ENCODE data around the gene SYTL3. TPM values are rescaled to one million over a fixed set of nuclear protein-coding genes. Genes with fewer than 3 reads are reported as not detected.
A peak's percentile ranks its signal among the peaks of the same experiment; 100 is the strongest.

Gene SYTL3
- total RNA-seq, 4 donors from 2014 or later: 2.4 to 6.4 (median 2.9) TPM

GRCh38 chr6:158660333-158660754 is 10.5 kb downstream of the SYTL3 start:
- peak; percentile 37 to 72 (median 56) for TF ChIP-seq CTCF (IDR thresholded peaks at IDR 0.05)
- TF ChIP-seq EP300 (IDR thresholded peaks at IDR 0.05; ENCODE audit: low read depth): no peak
- TF ChIP-seq POLR2AphosphoS5 (IDR thresholded peaks at IDR 0.05): no peak
- no peak for TF ChIP-seq POLR2A (IDR thresholded peaks at IDR 0.05)
- 34% methylated on average over 10 of the region's 10 CpGs; no CpG with 5 or more reads in 1 of the 2 donors for WGBS, 2 donors (ENCODE audit: low coverage in 1 of 2)
- H3K36me3 ChIP-seq: no peaks in the 10 kb centered on the region
- no peaks in the 10 kb centered on the region for H3K27me3 ChIP-seq
- H3K4me1 ChIP-seq: peaks cover 0 to 45% (median 10%) of the 10 kb centered on the region in 4 donors
- intact Hi-C loops (cut with DNase I; ENCODE audit: low total_unique reads): no loop called here
- in situ Hi-C loops (cut with MboI; ENCODE audit: low pct_ligation_motif_present in 1 of 4, low pct_unique_long_range_greater_than_20kb in 1 of 4, low sequenced_read_pairs in 3 of 4): no loop called here
- DNase-seq: peak; percentile 61
- no peaks in the 10 kb centered on the region for H3K9me3 ChIP-seq
- H3K27ac ChIP-seq: no peak overlapping the region
- H3K4me3 ChIP-seq: no peak overlapping the region

- 76 to 98% methylated on average over 2 to 3 of the region's 3 CpGs for WGBS, 2 donors (ENCODE audit: low coverage in 1 of 2)
- H3K4me3 ChIP-seq: no peak overlapping the region
- no peaks in the 10 kb centered on the region for H3K27me3 ChIP-seq
- intact Hi-C loops (cut with DNase I; ENCODE audit: low total_unique reads): no loop called here
- TF ChIP-seq EP300 (IDR thresholded peaks at IDR 0.05; ENCODE audit: low read depth): no peak
- no peak for TF ChIP-seq POLR2A (IDR thresholded peaks at IDR 0.05)
- TF ChIP-seq POLR2AphosphoS5 (IDR thresholded peaks at IDR 0.05): no peak
- TF ChIP-seq CTCF (IDR thresholded peaks at IDR 0.05): no peak
- H3K4me1 ChIP-seq: peaks cover 0 to 41% (median 10%) of the 10 kb centered on the region in 4 donors
- H3K9me3 ChIP-seq: no peaks in the 10 kb centered on the region
- no peak overlapping the region for H3K27ac ChIP-seq
- DNase-seq: no peak
- no peaks in the 10 kb centered on the region for H3K36me3 ChIP-seq
- in situ Hi-C loops (cut with MboI; ENCODE audit: low pct_ligation_motif_present in 1 of 4, low pct_unique_long_range_greater_than_20kb in 1 of 4, low sequenced_read_pairs in 3 of 4): no loop called here
These were observed 11.4 kb downstream of the SYTL3 start for GRCh38 chr6:158661156-158661685.

- Histone ChIP-seq H3K4me3 (no peak overlapping the region), H3K9me3 (no peaks in the 10 kb centered on the region), H3K27me3 (no peaks in the 10 kb centered on the region), H3K27ac (peak overlapping the region; percentile 47 to 65 (median 64)), H3K36me3 (no peaks in the 10 kb centered on the region), H3K4me1 (peaks cover 0 to 34% (median 10%) of the 10 kb centered on the region in 4 donors)
- TF ChIP-seq EP300 (IDR thresholded peaks at IDR 0.05; ENCODE audit: low read depth) (no peak), POLR2AphosphoS5 (IDR thresholded peaks at IDR 0.05) (no peak), POLR2A (IDR thresholded peaks at IDR 0.05) (no peak), CTCF (IDR thresholded peaks at IDR 0.05) (no peak)
- DNase-seq: no peak
- 69 to 77% methylated on average over 3 of the region's 3 CpGs for WGBS, 2 donors (ENCODE audit: low coverage in 1 of 2)
- intact Hi-C loops (cut with DNase I; ENCODE audit: low total_unique reads): no loop called here
- in situ Hi-C loops (cut with MboI; ENCODE audit: low pct_ligation_motif_present in 1 of 4, low pct_unique_long_range_greater_than_20kb in 1 of 4, low sequenced_read_pairs in 3 of 4): no loop called here
These were observed 12.7 kb downstream of the SYTL3 start for GRCh38 chr6:158662607-158662953.

GRCh38 chr6:158662954-158663624 is 13.2 kb downstream of the SYTL3 start:
- intact Hi-C loops (cut with DNase I; ENCODE audit: low total_unique reads): no loop called here
- Histone ChIP-seq H3K4me1 (peaks cover 0 to 34% (median 11%) of the 10 kb centered on the region in 4 donors), H3K36me3 (no peaks in the 10 kb centered on the region), H3K4me3 (peak overlapping the region in 2 of 4 donors; percentile 15 to 17), H3K27me3 (no peaks in the 10 kb centered on the region), H3K9me3 (no peaks in the 10 kb centered on the region), H3K27ac (peak overlapping the region; percentile 47 to 65 (median 64))
- TF ChIP-seq POLR2AphosphoS5 (IDR thresholded peaks at IDR 0.05): peak in 1 of 3 donors; percentile 15
- TF ChIP-seq EP300 (IDR thresholded peaks at IDR 0.05; ENCODE audit: low read depth): no peak
- TF ChIP-seq POLR2A (IDR thresholded peaks at IDR 0.05): peak; percentile 23
- DNase-seq: no peak
- in situ Hi-C loops (cut with MboI; ENCODE audit: low pct_ligation_motif_present in 1 of 4, low pct_unique_long_range_greater_than_20kb in 1 of 4, low sequenced_read_pairs in 3 of 4): no loop called here
- 43 to 63% methylated on average over 12 to 27 of the region's 27 CpGs for WGBS, 2 donors (ENCODE audit: low coverage in 1 of 2)
